ENCODE results near the gene MED20. TPM values are rescaled to one million over a fixed set of nuclear protein-coding genes. Genes with fewer than 3 reads are reported as not detected.

The MED20 gene
- total and polyA plus RNA-seq, 2 of the 8 experiments (the other 6 are each of a cell fraction or from before 2014, with no cell fraction given): 38.7 to 51.8 TPM

- Histone ChIP-seq H3K9me3 (ENCODE audit: insufficient read depth in 2 of 2, low read depth in 1 of 2, low read length in 1 of 2) (no peaks in the 10 kb centered on the region), H3K79me1 (ENCODE audit: low read depth, low read length) (no peaks in the 10 kb centered on the region), H2AFZ (ENCODE audit: low read length) (0 out of 2 replicates have a peak overlapping the region, but pooled peaks have one; percentile 29)
- TF ChIP-seq TEAD4 (IDR thresholded peaks at IDR 0.05; ENCODE audit: low read depth, low read length) (no peak), E2F6 (IDR thresholded peaks at IDR 0.05) (no peak), SUZ12 (IDR thresholded peaks at IDR 0.05; ENCODE audit: low read length) (no peak), CHD1 (IDR thresholded peaks at IDR 0.05; ENCODE audit: low read depth, low read length) (no peak), SP1 (IDR thresholded peaks at IDR 0.05; ENCODE audit: low read depth, low read length) (no peak), SIX5 (IDR thresholded peaks at IDR 0.05; ENCODE audit: low read depth, low read length) (no peak), BCL11A (IDR thresholded peaks at IDR 0.05; ENCODE audit: low read depth in 2 of 2, low read length in 2 of 2) (no peak), RFX5 (IDR thresholded peaks at IDR 0.05; ENCODE audit: borderline replicate concordance, low read depth, low read length) (no peak), PHF8 (conservative IDR thresholded peaks at IDR 0.05; ENCODE audit: low read depth, low read length) (no peak), NRF1 (IDR thresholded peaks at IDR 0.05; ENCODE audit: low read depth, low read length) (no peak), POU5F1 (IDR thresholded peaks at IDR 0.05; ENCODE audit: low read depth, low read length) (no peak), CBX5 (IDR thresholded peaks at IDR 0.05; ENCODE audit: low read depth, low read length) (no peak), JUN (IDR thresholded peaks at IDR 0.05; ENCODE audit: low read depth, low read length) (no peak)
Measured at GRCh38 chr6:41957117-41957516, 36.2 kb upstream of the MED20 start.

More at GRCh38 chr6:41957117-41957516, 36.2 kb upstream of the MED20 start:
- no peak overlapping the region for H3K4me2 ChIP-seq (ENCODE audit: insufficient read depth in 1 of 2, low read depth in 2 of 2, low read length in 2 of 2)
- no peak overlapping the region for H2BK5ac ChIP-seq (ENCODE audit: low read depth, low read length)
- H3K18ac ChIP-seq (ENCODE audit: extremely low read depth, low read length): no peak overlapping the region
- H3K14ac ChIP-seq (ENCODE audit: insufficient read length): no peak overlapping the region
- H2BK15ac ChIP-seq (ENCODE audit: low read length): no peak overlapping the region
- H3K4ac ChIP-seq (replicated peaks; ENCODE audit: insufficient read length, low read depth, low read length): no peak overlapping the region
- H3K23ac ChIP-seq (ENCODE audit: insufficient read length): no peak overlapping the region
- no peak overlapping the region for H4K5ac ChIP-seq (ENCODE audit: insufficient read length, low read depth, low read length)
- ChIA-PET POLR2A (ENCODE audit: partially characterized antibody) (no interaction called here), CTCF (ENCODE audit: partially characterized antibody) (no interaction called here)
- no peak overlapping the region for H2AK5ac ChIP-seq (ENCODE audit: low read depth, low read length)
- 82% methylated on average over 4 of the region's 4 CpGs; no CpG with 5 or more reads in 1 of the 2 experiments for WGBS, 2 experiments (ENCODE audit: extremely low coverage in 1 of 2, insufficient coverage in 1 of 2, insufficient read length in 1 of 2, insufficient replicate concordance in 2 of 2, low coverage in 1 of 2, low lambda C conversion rate in 2 of 2, missing lambda C conversion rate in 1 of 2)
- no peak overlapping the region for H3K56ac ChIP-seq (replicated peaks; ENCODE audit: insufficient read length, low read depth, low read length)
- H3K79me2 ChIP-seq (ENCODE audit: control insufficient read depth in 1 of 2, insufficient read depth in 2 of 2, low read length in 2 of 2): no peaks in the 10 kb centered on the region
- FAIRE-seq (no peak), DNase-seq (ENCODE audit: low read depth in 1 of 2, low spot score in 2 of 2) (no peak)
- no peaks in the 10 kb centered on the region for H3K36me3 ChIP-seq (ENCODE audit: control insufficient read depth in 2 of 4, insufficient read depth in 4 of 4, low read length in 3 of 4)
- no peak overlapping the region for H3K4me3 ChIP-seq (ENCODE audit: extremely low read depth in 1 of 4, insufficient read depth in 2 of 4, low read depth in 3 of 4, low read length in 4 of 4)
- no peak overlapping the region for H2BK120ac ChIP-seq (replicated peaks; ENCODE audit: low read depth, low read length)
- H4K20me1 ChIP-seq (replicated peaks in 1 of 2; ENCODE audit: control insufficient read depth in 1 of 2, insufficient read depth in 2 of 2, low read length in 2 of 2): no peaks in the 10 kb centered on the region
- no peak overlapping the region for H3K9ac ChIP-seq (replicated peaks in 1 of 4; ENCODE audit: extremely low read depth in 1 of 4, low read depth in 3 of 4, low read length in 3 of 4)
- no peak overlapping the region for H4K91ac ChIP-seq (replicated peaks; ENCODE audit: insufficient read length, low read length)
- no peak overlapping the region for H2BK12ac ChIP-seq (ENCODE audit: low read depth, low read length)
- H3K27me3 ChIP-seq (replicated peaks in 1 of 4; ENCODE audit: control insufficient read depth in 3 of 4, extremely low read depth in 1 of 4, insufficient read depth in 3 of 4, low read length in 3 of 4): no peaks in the 10 kb centered on the region; a peak in 2 of 7 replicates
- no peaks in the 10 kb centered on the region for H3K4me1 ChIP-seq (replicated peaks in 1 of 4; ENCODE audit: control insufficient read depth in 3 of 4, insufficient read depth in 4 of 4, low read length in 3 of 4)
- 0 out of 2 replicates have a peak, but pooled peaks cover 3% of the 10 kb centered on the region for H3K23me2 ChIP-seq (ENCODE audit: low read depth, low read length)
- H3K27ac ChIP-seq (ENCODE audit: low read depth, low read length): no peak overlapping the region
- no peak overlapping the region for H4K8ac ChIP-seq (ENCODE audit: extremely low read depth, insufficient read depth, low read length)
- H2BK20ac ChIP-seq (ENCODE audit: low read length): no peak overlapping the region
